Testis (tissue), 2 donors: ENCODE measurements around the gene NRAP.

Source experiments
- POLR2A ChIP-seq: fragments of 450-650 bp; IDR thresholded peaks from one replicate; pipeline ENCODE4 v1.6.1; 2017; ENCODE audit warnings: antibody characterized with exemption, mild to moderate bottlenecking, moderate library complexity
- TF ChIP-seq, protein P1 (sequence below), 3 experiments: fragments of 450-650 bp in 2 of 3; fragments of 200-600 bp in 1 of 3; sonication (generic) in 1 of 3; IDR thresholded peaks; one replicate each; pipeline ENCODE4 v1.5.1; 2016 to 2019; ENCODE audit warnings: antibody characterized with exemption in 3 of 3, mild to moderate bottlenecking in 2 of 3, moderate library complexity in 1 of 3

DNA sequence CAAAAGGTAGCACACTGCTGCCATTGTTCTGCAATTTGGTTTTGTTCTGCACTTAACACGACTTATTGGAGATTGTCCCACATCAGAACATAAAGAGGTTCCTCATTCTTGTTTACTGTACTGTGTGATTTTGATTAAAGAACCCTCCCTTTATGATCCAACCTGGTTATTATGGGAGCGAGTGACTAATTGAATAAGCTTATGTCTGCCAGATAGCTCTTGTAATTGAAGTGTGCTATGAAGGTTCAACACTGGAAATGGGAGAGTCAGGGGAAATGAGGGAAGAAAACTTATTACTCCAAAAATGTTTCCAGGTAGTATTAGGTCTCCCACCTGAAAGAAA, 49.8 kb upstream of the NRAP start:
- TF ChIP-seq, protein P1, sequence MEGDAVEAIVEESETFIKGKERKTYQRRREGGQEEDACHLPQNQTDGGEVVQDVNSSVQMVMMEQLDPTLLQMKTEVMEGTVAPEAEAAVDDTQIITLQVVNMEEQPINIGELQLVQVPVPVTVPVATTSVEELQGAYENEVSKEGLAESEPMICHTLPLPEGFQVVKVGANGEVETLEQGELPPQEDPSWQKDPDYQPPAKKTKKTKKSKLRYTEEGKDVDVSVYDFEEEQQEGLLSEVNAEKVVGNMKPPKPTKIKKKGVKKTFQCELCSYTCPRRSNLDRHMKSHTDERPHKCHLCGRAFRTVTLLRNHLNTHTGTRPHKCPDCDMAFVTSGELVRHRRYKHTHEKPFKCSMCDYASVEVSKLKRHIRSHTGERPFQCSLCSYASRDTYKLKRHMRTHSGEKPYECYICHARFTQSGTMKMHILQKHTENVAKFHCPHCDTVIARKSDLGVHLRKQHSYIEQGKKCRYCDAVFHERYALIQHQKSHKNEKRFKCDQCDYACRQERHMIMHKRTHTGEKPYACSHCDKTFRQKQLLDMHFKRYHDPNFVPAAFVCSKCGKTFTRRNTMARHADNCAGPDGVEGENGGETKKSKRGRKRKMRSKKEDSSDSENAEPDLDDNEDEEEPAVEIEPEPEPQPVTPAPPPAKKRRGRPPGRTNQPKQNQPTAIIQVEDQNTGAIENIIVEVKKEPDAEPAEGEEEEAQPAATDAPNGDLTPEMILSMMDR (IDR thresholded peaks at IDR 0.05), result no peak
- TF ChIP-seq POLR2A, result no peak
